Tibial artery (tissue), 4 donors: ENCODE measurements around the gene ZBTB5.

Experiments used
- DNase-seq, 2 donors: peaks; one replicate each; pipeline ENCODE4 v3.0.0-alpha.2; 2019
- H3K27ac ChIP-seq, 2 donors: fragments of 200-600 bp; sonication (generic) in 1 of 2; 1 replicate in 1 of 2; 2 replicates in 1 of 2; pipeline ENCODE4 v1.5.1; 2018 to 2019; ENCODE audit warnings: mild to moderate bottlenecking in 1 of 2
- H3K27me3 ChIP-seq, 2 donors: fragments of 200-600 bp; sonication (generic) in 1 of 2; one replicate each; pipeline versions ENCODE4 v1.5.1 to v1.6.0; 2016 to 2019
- H3K36me3 ChIP-seq, 3 donors: fragments of 200-600 bp; sonication (generic) in 2 of 3; one replicate each; pipeline ENCODE4 v1.5.1; 2016 to 2019; ENCODE audit warnings: mild to moderate bottlenecking in 2 of 3
- H3K4me1 ChIP-seq, 4 donors: fragments of 200-600 bp; sonication (generic) in 2 of 4; 1 replicate in 3 of 4; 2 replicates in 1 of 4; pipeline ENCODE4 v1.5.1; 2016 to 2019
- H3K4me3 ChIP-seq, 2 donors: fragments of 200-600 bp; sonication (generic) in 1 of 2; 1 replicate in 1 of 2; 2 replicates in 1 of 2; pipeline ENCODE4 v1.5.1; 2018 to 2019; ENCODE audit warnings: mild to moderate bottlenecking in 2 of 2
- H3K9me3 ChIP-seq, 3 donors: fragments of 200-600 bp; sonication (generic) in 1 of 3; one replicate each; pipeline ENCODE4 v1.5.1; 2016 to 2019
- CTCF ChIP-seq, 2 experiments: fragments of 200-600 bp in 1 of 2; fragments of 450-650 bp in 1 of 2; IDR thresholded peaks; one replicate each; pipeline ENCODE4 v1.5.1; 2017 to 2019; ENCODE audit warnings: antibody characterized with exemption in 2 of 2, mild to moderate bottlenecking in 1 of 2, moderate library complexity in 1 of 2
- intact Hi-C: fragments of 100-400 bp; cut with DNase I; formaldehyde crosslinking; loops from one replicate; pipeline ENCODE4 v1.15.0; 2023; ENCODE audit warnings: low total_unique reads

The ZBTB5 gene

GRCh38 chr9:37503736-37504135 lies 38.5 kb upstream of the ZBTB5 start:
- no peak overlapping the region for H3K27ac ChIP-seq
- no peaks in the 10 kb centered on the region for H3K9me3 ChIP-seq
- TF ChIP-seq CTCF (IDR thresholded peaks at IDR 0.05), result no peak
- no peak overlapping the region for H3K4me3 ChIP-seq
- H3K4me1 ChIP-seq, result no peaks in the 10 kb centered on the region
- DNase-seq, result no peak
- no peaks in the 10 kb centered on the region for H3K27me3 ChIP-seq
- H3K36me3 ChIP-seq, result peaks cover 43 to 93% (median 77%) of the 10 kb centered on the region in 3 donors
- intact Hi-C loops, result no loop called here

GRCh38 chr9:37501957-37502596 lies 36.8 kb upstream of the ZBTB5 start:
- Histone ChIP-seq H3K4me3 (no peak overlapping the region), H3K27me3 (no peaks in the 10 kb centered on the region), H3K4me1 (no peaks in the 10 kb centered on the region), H3K9me3 (no peaks in the 10 kb centered on the region), H3K36me3 (peaks cover 60 to 93% (median 78%) of the 10 kb centered on the region in 3 donors), H3K27ac (no peak overlapping the region)
- intact Hi-C loops, result no loop called here
- no peak for DNase-seq
- no peak for TF ChIP-seq CTCF (IDR thresholded peaks at IDR 0.05)

GRCh38 chr9:37499297-37499696 lies 34.0 kb upstream of the ZBTB5 start:
- Histone ChIP-seq H3K4me3 (no peak overlapping the region), H3K27me3 (no peaks in the 10 kb centered on the region), H3K4me1 (peaks cover 0 to 15% (median 2%) of the 10 kb centered on the region in 4 donors), H3K27ac (no peak overlapping the region), H3K36me3 (peaks cover 61 to 97% (median 89%) of the 10 kb centered on the region in 3 donors), H3K9me3 (no peaks in the 10 kb centered on the region)
- no peak for TF ChIP-seq CTCF (IDR thresholded peaks at IDR 0.05)
- intact Hi-C loops, result no loop called here
- DNase-seq, result no peak

GRCh38 chr9:37498457-37498856 lies 33.2 kb upstream of the ZBTB5 start:
- peaks cover 0 to 15% (median 2%) of the 10 kb centered on the region in 4 donors for H3K4me1 ChIP-seq
- no peaks in the 10 kb centered on the region for H3K9me3 ChIP-seq
- no peak overlapping the region for H3K27ac ChIP-seq
- no peaks in the 10 kb centered on the region for H3K27me3 ChIP-seq
- TF ChIP-seq CTCF (IDR thresholded peaks at IDR 0.05), result no peak
- intact Hi-C loops, result no loop called here
- DNase-seq, result no peak
- no peak overlapping the region for H3K4me3 ChIP-seq
- peaks cover 62 to 97% (median 89%) of the 10 kb centered on the region in 3 donors for H3K36me3 ChIP-seq

GRCh38 chr9:37497320-37497719 lies 32.1 kb upstream of the ZBTB5 start:
- DNase-seq, result no peak
- intact Hi-C loops, result no loop called here
- Histone ChIP-seq H3K36me3 (peaks cover 60 to 97% (median 88%) of the 10 kb centered on the region in 3 donors), H3K27me3 (no peaks in the 10 kb centered on the region), H3K4me1 (peaks cover 0 to 15% (median 2%) of the 10 kb centered on the region in 4 donors), H3K4me3 (no peak overlapping the region), H3K9me3 (no peaks in the 10 kb centered on the region), H3K27ac (no peak overlapping the region)
- no peak for TF ChIP-seq CTCF (IDR thresholded peaks at IDR 0.05)
